Activated CD4-positive, alpha-beta T cell treated with anti-CD3 and anti-CD28 coated beads, Interleukin-2, Interleukin-6, amounts not matched to agents 100 ng/mL and 50 ng/mL, durations not matched to agents 16 hours and 8 hours (primary cell): Measurements from ENCODE around the gene MLH3.
"Not testable (repeated sequence)": the region's sequence is repeated elsewhere in the genome, so short reads cannot be mapped to it uniquely, and the experiment has no call there.

Experiments used
- DNase-seq: peaks from one replicate; pipeline ENCODE4 v3.0.0-alpha.2; 2020

MLH3 gene

DNA sequence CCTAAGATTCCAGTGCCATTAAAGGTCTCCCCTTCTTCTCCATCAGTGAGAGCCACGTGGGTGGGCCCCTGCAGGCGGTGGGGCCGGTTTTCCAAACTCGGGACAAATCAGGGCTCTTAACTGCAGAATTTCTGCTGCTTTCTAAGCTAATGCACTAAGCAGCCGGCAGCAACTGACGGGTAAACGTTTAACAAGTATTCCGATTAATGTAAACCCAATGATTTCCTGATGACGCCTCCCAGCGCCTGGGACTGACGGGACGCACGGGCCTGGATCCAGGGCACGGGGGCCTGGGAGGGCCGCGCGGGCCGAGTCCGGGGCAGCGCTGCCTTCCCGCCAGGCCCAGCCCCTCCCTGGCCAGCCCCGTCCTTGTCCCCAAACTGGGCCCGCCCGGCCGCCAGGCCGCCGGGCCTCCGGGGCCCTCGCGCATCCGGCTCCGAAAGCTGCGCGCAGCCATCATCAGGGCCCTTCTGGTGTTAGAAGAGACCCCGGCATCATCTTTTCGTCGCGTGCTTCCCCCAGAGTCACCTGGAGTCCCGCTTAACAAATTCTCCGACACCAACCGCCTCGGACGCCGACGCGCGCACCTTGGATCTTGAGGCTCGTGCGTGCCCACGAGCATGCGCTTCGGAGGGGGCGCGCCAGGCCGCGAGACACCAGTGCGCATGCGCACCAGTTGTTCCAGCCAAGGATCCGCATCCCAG lies at the start of gene MLH3:
Gene MLH3 (minus strand): TSS at position 616 of the 704 bp plus-strand sequence. CDS start 1,812 bp downstream, outside the sequence.
- DNase-seq = peak; percentile 87

- no peak for DNase-seq
Observed at GRCh38 chr14:75098682-75099081, 47.4 kb upstream of the MLH3 start.

GRCh38 chr14:75098212-75098611 lies 46.9 kb upstream of the MLH3 start:
- DNase-seq = no peak

DNA sequence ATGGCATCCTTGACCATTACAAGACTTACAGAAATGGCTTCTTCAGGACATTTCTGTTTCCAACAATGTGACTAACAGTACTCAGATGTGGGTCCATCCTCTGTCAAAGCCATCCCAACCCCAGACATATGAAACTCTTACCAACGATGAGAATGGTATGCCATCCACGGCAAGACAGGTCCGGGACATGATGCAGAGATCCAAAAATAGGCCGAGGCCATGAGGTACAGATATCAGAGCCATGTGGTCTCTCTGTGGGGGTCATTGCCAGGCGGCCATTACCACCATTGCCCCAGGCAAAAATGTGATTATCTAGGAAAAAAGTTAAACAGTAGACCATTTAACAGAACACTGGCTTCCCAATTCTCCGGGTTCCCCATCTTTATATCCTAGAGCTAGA lies 45.7 kb upstream of the MLH3 start:
- DNase-seq = no peak

DNA sequence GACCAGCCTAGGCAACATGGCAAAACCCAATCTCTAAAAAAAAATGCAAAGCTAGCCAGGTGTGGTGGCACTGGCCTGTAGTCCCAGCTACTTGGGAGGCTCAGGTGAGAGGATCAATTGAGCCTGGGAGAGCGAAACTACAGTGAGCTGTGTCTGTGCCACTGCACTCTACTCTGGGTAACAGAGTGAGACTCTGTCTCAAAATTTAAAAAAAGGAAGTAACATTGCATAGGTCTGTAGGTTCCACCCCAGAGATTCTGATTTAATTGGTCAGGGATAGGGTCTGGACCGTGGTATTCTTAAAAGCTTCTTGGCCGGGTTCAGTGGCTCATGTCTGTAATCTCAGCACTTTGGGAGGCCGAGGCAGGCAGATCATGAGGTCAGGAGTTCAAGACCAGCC lies 44.4 kb upstream of the MLH3 start:
- no peak for DNase-seq

DNA sequence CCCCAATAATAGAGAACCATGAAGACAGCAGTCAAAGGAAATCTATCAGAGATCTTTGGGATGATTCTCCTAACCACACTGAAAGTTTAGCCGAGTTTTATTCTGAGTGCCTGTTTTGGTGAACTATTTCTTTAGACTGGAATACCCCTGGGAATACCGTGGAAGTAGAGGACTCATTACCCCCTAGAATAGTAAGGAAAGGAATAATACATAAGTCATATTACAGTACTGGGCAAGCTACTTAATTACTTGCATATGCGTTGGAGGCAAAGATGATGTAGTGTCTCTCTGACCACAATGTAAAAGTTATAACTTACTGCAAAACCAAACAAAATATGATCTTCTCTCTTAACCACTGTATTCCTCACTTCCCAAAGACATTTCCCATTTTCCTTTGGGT lies 43.6 kb upstream of the MLH3 start:
- DNase-seq = no peak

DNA sequence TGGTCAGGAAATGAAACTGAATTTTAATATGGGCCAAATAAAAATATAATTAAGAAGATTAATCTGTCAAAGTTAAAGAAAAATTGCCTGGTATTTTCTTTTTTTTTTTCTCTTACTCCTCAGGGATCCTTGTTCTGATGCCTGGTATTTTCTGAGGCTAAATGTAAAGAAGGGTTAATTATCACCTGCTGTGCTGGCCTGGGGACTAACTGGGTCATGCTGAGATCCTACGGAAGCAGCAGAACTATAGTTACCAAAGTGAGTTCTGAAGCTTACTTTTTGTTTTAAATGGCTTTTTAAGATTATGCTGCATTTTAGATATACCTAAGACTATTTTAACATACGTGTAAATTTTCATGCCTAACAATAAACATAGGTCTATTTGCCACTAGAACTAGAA lies 41.4 kb upstream of the MLH3 start:
- no peak for DNase-seq

DNA sequence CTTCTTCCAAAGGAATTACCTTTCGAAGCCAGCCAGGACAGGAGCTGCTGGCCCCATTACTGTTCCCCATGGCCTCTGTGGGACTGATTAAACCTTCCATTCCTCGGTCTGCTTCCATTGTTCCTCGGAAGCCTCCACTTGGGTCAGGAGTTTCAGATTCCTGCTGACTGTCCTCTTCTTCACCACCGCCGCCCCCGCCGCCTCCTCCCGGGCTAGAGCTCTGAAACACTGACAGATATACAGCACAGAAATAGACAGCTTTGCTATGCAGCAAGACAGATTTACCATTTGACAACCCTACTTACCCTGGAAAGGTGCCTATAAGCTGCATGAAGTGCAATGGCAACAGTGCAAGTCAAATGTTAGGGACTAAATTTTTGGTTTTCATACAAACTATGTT lies 40.0 kb upstream of the MLH3 start:
- no peak for DNase-seq

DNA sequence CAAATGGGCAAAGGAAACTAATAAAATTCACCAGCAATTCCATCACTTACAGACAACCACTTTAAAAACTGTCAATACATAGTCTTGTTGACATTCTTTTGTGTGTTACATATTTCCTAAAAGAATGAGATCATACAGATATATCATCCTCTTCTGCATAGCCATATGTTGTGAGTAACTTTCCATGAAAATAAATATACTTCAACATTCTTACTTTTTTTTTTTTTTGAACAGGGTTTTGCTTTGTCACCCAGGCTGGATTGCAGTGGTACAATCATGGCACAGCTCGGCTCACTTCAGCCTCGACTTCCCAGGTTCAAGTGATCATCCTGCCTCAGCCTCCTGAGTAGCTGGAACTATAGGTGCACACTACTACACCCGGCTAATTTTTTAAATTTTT lies 39.1 kb upstream of the MLH3 start:
- DNase-seq = no peak

- DNase-seq = peak; percentile 47
Observed at GRCh38 chr14:75088566-75089373, 37.5 kb upstream of the MLH3 start.

DNA sequence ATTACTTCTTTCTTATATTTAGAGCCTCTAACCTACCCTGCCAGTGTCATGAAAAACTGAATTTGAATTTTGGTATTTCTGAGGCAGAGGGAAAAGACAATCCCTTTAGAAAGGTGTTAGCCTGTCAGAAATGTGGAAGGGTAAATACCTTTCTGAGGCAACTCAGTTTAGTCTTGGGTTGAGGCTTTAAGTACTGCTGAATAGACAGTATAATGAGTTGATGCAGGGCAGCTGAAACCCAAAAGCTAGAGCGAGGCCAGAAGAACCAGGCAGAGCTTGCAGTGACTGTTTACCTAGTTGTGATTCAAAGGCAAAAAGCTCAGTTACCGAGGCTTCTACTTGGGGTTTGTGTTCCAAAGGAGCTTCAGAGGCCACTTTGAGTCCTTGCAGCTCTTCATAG lies 36.9 kb upstream of the MLH3 start:
- no peak for DNase-seq

DNA sequence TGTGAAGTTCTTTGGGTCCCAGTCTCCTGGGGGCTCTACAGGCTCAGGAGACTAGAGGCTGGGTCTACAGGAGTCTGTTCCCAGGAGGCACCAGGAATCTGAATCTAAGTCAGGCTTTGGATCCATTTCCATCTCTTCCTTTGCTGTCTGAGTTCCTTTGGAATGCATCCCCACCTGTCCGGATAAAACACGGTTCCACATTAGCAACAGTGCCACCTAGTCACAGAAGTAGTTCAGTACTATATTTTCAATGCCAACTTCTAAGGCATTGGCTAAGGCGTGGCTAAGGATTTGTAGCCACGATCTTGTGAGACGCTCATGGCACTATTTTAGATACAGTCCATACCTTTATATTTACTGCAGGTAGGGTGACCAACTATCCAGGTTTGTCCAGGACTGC lies 33.2 kb upstream of the MLH3 start:
- DNase-seq = no peak

GRCh38 chr14:75083271-75083670 lies 32.0 kb upstream of the MLH3 start:
- no peak for DNase-seq

DNA sequence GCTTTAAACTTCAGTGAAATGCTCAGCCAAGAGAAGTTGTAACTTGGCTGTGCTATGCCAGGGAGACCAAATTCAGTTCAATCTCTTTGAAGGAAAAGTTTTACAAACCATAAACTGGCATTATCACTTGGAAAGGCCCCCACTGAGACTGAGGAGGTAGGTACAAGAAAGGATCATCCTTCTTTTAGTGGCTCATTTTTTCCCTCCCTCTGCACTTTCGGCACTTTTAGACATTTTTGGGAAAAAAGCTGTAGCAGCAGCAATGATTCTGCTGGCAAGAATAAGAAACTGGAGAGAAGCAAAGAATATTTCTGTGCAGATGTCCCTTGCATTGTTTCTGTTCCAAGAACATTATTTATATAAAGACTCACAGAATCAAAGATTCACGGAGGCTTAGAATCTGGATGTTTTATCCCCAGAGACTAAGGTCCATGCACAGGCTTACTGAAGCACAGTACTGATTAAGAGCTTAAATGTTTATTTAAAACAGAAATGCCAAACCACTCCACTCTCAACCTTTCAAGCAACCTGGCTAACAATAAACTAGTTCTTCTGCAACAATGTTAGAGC lies 30.5 kb upstream of the MLH3 start:
- no peak for DNase-seq

- DNase-seq = no peak
Observed at GRCh38 chr14:75079521-75079920, 28.3 kb upstream of the MLH3 start.

DNA sequence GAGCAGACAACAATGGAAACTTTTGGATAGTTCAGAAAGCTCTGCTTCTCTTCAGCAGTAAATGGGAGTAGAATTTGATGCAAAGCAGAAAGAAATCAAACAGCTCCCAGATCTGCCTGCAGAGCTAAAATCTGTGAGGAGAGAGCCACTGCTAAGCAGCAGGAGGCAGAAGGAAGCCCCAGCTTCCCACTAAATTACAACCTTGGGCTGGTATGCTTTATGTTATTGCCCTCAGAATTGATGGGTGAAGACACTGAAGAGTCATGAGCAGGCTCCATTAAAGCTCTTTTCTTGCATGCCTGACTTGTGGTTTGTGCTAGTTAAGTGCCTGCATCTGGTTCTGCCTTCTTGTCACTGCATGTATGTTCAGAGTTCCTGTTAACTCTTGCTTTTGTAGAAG lies 26.5 kb upstream of the MLH3 start:
- no peak for DNase-seq

DNA sequence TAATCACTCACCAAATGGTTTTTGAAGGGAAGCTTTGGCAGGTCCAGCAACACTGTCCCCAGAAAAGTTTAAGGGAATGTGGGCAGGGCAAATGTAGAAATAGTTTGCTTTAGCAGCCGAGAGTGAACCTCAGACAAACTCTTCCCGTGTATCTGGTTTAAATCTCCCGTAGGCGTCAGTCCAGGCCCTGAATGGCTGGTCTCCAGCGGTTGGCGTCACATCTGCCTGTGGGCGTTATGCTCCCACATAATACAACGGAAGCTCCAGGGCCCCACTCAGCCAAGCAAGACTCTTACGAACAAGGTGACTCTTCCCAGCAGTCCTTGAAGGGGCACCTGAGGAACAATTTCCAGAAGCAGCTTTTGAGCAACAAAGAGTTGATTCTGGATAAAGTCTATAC lies 19.1 kb upstream of the MLH3 start:
- DNase-seq = no peak

- no peak for DNase-seq
Observed at GRCh38 chr14:75069811-75070145, 18.5 kb upstream of the MLH3 start.

GRCh38 chr14:75069121-75069810 lies 18.0 kb upstream of the MLH3 start, which contains the start of gene ZC2HC1C:
Gene ZC2HC1C (plus strand): TSS chr14:75069641. CDS start chr14:75070574, 933 bp downstream.
- DNase-seq = peak; percentile 87

DNA sequence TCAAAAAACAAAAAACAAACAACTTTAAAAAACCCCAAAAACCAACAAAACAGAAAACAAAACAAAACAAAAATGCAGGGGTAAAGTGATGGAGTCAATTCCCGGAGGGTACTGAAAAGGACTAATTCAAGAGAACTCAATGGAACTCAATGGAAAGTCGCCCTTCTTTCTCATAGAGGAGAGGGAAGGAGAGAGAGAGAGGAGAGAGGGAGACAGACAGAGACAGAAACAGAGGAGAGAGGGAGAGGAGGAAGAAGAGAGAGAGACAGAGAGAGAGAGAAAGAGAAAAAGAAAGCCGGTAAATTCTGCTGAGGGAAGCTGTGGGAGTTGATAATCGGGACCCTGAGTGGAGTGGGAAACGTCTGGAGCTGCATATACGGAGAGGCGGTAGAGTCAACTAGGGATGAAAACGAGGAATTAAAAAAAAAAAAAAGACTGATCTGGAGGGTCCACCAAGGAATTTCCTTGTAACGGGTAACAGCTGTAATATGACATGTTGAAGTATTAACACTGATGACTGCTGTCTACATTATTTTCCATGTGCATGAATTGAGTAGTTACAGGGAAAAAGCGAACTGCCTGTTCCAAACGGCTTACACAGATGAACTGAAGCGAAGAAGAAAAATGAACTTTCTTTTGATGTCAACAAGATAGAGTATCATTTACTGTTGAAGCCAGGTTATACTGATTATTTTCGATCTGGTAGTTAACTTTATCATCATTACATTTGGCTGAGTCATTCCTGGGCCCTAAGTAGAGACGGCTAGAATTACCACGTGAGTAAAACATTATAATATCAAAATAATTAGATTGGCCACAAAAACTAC lies 17.2 kb upstream of the MLH3 start:
- no peak for DNase-seq

DNA sequence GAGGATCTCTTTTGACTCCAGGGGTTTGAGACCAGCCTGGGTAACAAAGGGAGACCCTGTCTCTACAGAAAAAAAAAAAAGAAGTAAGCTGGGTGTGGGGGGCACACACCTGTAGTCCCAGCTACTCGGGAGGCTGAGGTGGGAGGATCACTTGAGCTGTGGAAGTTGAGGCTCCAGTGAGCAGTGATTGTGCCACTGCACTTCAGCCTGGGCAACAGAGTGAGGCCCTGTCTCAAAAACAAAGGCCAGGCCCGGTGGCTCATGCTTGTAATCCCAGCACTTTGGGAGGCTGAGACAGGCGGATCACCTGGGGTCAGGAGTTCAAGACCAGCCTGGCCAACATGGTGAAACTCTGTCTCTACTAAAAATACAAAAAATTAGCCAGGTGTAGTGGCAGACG lies 16.5 kb upstream of the MLH3 start:
- DNase-seq = not testable (repeated sequence)

DNA sequence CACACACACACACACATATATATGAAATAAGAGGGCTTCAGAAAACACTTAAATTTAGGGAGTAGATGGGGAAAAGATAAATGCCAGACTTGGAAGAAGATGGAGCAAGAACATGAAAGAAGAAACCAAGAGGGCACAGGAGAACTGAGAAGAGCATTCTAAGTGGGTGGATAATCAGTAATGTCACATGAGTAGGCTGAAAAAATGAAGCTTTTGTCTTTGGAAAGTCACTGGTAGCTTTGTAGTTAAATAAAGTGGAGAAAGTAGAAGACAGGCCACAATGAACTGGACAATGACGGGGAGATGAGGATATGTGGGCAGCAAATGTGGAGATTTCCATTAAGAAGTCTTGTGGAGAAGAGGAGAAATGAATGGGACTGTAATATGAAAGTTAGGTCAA lies 15.9 kb upstream of the MLH3 start:
- no peak for DNase-seq

GRCh38 chr14:75066691-75067090 lies 15.4 kb upstream of the MLH3 start:
- DNase-seq = no peak
